ENCODE measurements around the gene NDUFAF7. TPM values are rescaled to one million over a fixed set of nuclear protein-coding genes. Genes with fewer than 3 reads are reported as not detected.
A peak's percentile ranks its signal among the peaks of the same experiment; 100 is the strongest.

Gene NDUFAF7
- total and polyA plus RNA-seq, 9 of the 15 experiments (the other 6 are each of a cell fraction or from before 2014, with no cell fraction given): 14.9 to 41.6 (median 23.9) TPM

- TF ChIP-seq MGA (IDR thresholded peaks at IDR 0.05): peak; percentile 96
- TF ChIP-seq HDAC1 (IDR thresholded peaks at IDR 0.05): peak in 1 of 2 experiments; percentile 73; a peak in 1 of 4 replicates
- peak; percentile 90 for TF ChIP-seq GABPB1 (CRISPR knock-in tag; IDR thresholded peaks at IDR 0.05)
- no peak for TF ChIP-seq SRSF9 (IDR thresholded peaks at IDR 0.05; ENCODE audit: borderline replicate concordance, low read depth, low read length)
- no peak for TF ChIP-seq RBM39 (optimal IDR thresholded peaks at IDR 0.05; ENCODE audit: low read depth, low read length)
- TF ChIP-seq E2F1 (CRISPR knock-in tag; IDR thresholded peaks at IDR 0.05): peak; percentile 77
- TF ChIP-seq AFF4 (CRISPR knock-in tag; IDR thresholded peaks at IDR 0.05): 0 out of 2 replicates have a peak, but pooled peaks have one; percentile 45
- no peak for TF ChIP-seq ZNF561 (CRISPR knock-in tag; conservative IDR thresholded peaks at IDR 0.05)
- no peak for TF ChIP-seq NCOA6 (IDR thresholded peaks at IDR 0.05)
- TF ChIP-seq ZNF778 (CRISPR knock-in tag; IDR thresholded peaks at IDR 0.05): no peak
Measured at GRCh38 chr2:37196320-37197195, 34.9 kb upstream of the NDUFAF7 start, which contains the start of gene CEBPZOS (continued).

Data from K562 (cell line).